CD1c-positive myeloid dendritic cell (primary cell): Measurements from ENCODE around the gene KLK8.

ENCODE experiments used
- DNase-seq: peaks from one replicate; pipeline ENCODE4 v3.0.0-alpha.2; 2016; ENCODE audit errors: extremely low spot score

The KLK8 gene

DNA sequence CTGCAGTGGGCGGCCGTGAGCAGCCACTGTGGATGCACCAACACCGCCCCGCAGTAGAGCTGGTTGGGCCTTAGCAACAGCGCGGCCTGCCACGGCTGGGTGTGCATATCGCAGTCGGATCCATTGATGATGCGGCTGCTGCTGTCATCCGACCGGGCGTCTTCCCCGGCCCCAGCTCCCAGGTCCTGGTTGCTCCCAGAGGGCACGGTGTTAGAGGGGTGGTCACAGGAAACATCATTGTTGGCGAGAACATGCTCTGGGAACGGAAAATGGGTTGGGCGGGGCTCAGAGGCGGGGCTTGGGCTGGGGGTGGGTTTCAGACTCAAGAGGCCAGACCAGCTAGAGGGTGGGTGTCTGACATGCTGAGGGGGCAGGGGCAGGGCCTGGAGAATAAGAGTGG, 51.5 kb downstream of the KLK8 start:
- no peak for DNase-seq

DNA sequence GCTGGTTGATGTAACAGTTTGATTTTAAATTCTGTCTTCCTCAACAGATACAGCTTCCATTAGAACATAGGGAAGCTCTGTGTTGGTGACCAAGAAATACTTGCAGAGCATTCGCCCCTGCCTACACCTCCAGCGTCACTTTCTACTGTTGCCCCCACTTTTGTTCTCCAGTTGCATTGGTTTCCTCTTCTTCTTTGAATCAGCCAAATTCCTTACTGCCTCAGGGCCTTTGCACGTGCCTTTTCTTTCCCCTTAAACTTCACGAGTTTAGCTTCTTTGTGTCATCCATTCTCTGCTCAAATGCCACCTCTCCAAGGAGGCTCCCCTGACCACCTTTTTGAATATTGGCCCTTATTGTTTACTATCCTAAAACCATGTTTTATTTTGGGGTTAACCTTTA, 54.3 kb downstream of the KLK8 start:
- no peak for DNase-seq
